Hematopoietic multipotent progenitor cell treated with erythropoietin and hydrocortisone succinate and interleukin-3 and kit ligand, for 15 days (in vitro differentiated cells): ENCODE measurements around the gene VEGFB.
A peak's percentile ranks its signal among the peaks of the same experiment; 100 is the strongest.

ENCODE experiments used
- DNase-seq: peaks from one replicate; pipeline ENCODE4 v3.0.0-alpha.2; 2015; ENCODE audit warnings: low spot score

VEGFB gene

GRCh38 chr11:64247729-64248531 lies 13.5 kb downstream of the VEGFB start:
- no peak for DNase-seq

GRCh38 chr11:64248578-64248977 lies 14.2 kb downstream of the VEGFB start:
- no peak for DNase-seq

DNA sequence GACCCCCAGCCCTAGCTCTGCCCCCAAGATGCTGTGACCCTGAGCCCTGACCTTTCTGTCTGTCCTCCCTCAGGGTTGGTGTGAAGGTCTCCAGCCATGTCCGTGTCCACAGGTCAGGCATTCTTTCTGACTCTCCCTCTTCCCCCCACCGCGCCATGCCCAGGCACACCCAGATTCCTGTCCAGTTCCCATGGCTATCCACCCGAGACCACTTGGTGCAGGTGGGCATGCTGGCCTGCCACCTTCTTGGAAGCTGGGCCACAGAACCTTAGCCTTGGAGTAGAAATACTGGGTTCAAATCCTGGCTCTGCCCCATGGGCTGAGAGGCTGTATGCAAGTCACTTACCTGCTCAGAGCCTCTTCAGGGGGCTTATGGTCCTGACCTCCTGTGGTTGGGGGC lies 14.7 kb downstream of the VEGFB start:
- DNase-seq, result no peak

- DNase-seq, result no peak
Measured at GRCh38 chr11:64249563-64250414, 15.4 kb downstream of the VEGFB start.

GRCh38 chr11:64250415-64251015 lies 16.1 kb downstream of the VEGFB start:
- DNase-seq, result no peak

GRCh38 chr11:64251016-64251752 lies 16.8 kb downstream of the VEGFB start, which contains the start of gene PLCB3:
Gene PLCB3 (plus strand): TSS chr11:64251530. CDS start chr11:64251650, 120 bp downstream.
- DNase-seq, result peak; percentile 66

DNA sequence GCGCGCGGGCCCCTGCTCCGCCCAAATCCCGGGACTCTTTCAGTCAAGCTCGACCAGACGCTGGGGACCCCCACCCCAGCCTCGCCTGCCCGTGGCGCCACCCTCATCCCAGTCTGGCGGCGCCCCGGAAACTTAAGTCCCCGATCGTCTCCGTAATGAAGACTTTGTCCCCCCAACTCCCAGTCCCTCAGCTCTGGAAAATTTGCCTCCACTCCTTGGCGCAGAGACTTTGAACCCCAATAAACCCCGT lies 17.3 kb downstream of the VEGFB start:
- DNase-seq, result no peak

DNA sequence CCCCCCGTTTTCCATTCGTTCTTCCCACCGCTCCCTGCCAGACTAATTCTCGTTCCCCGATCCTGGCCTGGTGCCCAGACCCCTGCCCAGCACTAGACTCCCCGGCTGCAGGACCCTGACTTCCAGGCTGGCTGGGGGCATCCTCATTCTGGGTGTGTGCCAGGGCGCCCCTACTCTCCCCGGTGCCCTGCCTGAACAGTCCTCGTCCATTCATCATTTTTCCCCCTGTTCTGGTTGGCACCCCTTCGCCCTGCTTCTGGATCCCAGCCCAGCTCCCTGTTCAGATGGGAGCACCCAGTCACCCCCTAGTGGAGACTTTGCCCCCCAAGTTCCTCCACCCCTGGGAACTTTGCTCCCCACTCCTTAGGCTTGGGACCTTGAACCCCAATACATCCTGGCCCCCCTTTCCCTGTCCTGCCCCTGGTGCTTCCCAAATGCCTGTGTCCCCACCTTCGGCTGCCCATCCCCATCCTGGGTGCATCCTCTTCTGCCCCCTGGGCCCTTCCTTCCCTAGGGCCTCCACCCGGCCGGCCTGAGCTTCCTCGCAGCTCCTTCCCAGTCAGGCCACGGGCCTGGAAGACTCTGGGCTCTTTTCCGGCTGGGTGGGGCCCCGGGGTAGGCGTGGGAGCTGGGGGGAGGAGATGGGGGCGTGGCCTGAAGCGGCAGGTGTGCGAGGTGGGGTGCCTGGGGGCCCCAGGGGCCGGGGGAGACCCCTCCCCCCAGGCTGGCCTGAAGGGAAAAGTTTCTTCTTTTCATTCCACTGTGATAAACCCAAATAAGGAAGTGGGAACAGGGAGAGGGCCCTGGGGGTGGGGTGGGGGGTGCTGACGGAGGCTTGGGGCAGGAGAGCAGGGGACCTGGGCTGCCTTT lies 17.9 kb downstream of the VEGFB start:
- peak; percentile 63 for DNase-seq

DNA sequence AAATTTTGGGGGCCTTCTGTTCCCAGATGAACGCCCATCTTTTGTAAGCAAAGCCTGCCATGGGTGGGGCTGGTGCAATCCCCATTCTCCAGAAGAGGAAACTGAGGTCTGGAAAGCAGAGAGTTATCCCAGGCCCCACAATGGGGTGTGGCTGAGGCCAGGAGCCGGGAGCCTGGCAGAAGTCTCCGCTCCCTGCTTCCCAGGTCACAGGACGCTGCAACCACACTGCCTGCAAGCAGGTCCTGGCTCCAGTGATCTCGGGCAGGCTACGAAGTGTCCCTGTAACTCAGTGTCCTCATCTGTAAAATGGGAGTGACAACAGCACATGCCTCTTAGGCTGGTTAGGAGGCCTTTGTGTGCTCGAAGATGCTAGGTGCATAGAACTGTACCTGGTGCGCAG lies 18.7 kb downstream of the VEGFB start:
- DNase-seq, result no peak

DNA sequence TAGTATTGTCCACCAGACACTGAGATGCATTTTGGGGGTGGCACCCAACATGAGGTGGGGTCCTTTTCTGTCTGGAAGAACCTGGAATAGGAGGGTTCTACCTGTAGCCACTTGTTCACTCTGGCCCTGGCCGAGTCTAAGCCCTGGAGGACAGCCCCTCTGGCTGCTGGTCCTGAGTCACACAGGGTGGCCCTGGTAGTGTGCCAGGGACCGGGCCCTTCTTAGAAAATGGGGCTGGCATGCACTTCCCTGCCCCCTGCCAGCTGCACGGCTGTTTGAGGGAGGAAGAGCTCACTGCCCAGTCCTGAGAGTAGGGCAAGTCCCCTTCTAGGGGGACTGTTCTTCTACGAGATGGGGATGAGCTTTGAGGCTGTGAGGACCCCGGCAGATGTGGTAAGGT lies 19.1 kb downstream of the VEGFB start:
- DNase-seq, result peak; percentile 71

- no peak for DNase-seq
Measured at GRCh38 chr11:64254326-64254725, 19.9 kb downstream of the VEGFB start.

DNA sequence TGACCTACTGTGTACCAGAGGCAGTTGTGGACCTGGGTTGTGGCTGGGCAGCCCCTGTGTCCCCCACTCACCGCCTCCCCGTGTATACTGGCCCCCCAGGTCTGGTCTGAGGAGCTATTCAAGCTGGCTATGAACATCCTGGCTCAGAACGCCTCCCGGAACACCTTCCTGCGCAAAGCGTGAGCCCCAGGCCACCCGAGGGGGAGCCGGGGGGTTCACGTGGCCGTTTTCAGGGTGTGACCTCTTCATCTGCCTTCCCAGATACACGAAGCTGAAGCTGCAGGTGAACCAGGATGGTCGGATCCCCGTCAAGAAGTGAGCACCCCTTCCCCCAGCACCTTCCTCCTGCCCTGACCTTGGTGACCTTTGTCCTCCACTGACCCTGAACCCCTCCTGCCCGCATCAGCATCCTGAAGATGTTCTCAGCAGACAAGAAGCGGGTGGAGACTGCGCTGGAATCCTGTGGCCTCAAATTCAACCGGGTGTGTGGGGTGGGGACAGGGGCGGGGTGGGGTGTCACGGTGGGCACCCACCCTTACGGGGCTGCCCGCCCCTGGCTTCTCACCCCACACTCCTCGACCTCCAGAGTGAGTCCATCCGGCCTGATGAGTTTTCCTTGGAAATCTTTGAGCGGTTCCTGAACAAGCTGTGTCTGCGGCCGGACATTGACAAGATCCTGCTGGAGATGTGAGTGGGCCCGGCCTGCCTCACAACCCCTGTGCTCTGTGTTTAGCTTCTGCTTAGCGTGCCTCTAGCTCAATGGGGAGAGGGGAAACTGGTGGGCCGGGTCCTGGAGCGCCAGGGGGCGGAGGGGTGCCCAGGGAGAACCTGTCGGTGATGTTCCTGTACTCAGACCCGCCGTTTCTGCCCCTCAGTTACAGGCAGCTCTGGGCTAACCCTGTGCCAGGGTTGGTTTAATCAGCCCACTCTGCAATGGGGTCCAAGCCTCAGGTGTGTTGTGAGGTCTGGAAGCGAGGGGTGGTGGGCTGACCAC lies 21.0 kb downstream of the VEGFB start:
- no peak for DNase-seq

DNA sequence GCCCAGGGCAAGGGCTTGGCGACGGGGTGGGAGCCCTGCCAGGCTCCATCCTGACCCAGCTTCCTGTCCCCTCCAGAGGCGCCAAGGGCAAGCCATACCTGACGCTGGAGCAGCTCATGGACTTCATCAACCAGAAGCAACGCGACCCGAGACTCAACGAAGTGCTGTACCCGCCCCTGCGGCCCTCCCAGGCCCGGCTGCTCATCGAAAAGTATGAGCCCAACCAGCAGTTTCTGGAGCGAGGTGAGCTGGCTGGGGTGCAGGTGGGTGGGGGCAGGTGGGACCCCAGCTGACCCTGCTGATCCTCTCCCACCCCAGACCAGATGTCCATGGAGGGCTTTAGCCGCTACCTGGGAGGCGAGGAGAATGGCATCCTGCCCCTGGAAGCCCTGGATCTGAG lies 21.9 kb downstream of the VEGFB start:
- DNase-seq, result no peak

GRCh38 chr11:64258356-64258755 lies 24.0 kb downstream of the VEGFB start:
- DNase-seq, result no peak

DNA sequence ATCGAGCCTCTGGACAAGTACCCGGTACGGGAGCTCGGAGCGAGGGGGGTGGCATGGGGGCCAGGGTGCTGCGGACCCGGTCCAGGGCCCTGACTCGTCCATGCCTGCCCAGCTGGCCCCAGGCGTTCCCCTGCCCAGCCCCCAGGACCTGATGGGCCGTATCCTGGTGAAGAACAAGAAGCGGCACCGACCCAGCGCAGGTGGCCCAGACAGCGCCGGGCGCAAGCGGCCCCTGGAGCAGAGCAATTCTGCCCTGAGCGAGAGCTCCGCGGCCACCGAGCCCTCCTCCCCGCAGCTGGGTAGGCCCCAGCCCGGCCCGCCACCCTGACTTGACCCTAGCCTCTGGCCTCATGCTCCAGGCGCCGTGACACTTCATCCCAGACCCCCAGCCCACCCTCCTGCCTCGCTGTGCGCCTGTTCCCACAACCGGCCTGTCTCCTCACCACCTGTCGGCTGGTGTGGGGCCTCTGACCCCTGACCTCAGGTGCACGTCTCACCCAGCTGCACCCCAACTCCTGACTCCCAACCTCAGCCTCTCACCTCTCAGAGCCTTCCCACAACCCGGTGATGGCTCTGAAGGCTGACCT lies 24.7 kb downstream of the VEGFB start:
- no peak for DNase-seq

DNA sequence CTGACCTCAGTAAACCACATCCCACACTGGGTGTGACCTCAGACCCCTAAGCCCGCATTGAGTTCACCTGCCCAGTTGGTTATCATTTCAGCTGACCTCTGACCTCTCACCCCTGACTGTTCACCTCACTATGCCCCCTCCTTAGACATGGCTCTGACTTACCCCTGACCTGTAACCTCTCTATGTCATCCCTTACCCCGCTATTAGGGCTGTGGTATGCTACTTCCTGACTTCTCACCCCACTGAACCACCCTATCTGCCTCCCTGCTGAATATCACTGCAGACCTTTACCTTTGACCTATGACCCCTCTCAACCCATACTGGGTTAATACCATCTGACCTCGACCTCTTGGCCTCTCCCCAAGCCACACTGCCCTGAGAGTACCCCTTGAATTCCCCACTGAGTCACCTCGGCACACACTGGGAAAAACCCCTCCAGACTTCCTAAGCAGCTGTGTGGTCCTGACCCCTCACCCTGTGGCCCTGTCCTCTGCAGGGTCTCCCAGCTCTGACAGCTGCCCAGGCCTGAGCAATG lies 25.2 kb downstream of the VEGFB start:
- no peak for DNase-seq

GRCh38 chr11:64260147-64260708 lies 25.8 kb downstream of the VEGFB start:
- no peak for DNase-seq

DNA sequence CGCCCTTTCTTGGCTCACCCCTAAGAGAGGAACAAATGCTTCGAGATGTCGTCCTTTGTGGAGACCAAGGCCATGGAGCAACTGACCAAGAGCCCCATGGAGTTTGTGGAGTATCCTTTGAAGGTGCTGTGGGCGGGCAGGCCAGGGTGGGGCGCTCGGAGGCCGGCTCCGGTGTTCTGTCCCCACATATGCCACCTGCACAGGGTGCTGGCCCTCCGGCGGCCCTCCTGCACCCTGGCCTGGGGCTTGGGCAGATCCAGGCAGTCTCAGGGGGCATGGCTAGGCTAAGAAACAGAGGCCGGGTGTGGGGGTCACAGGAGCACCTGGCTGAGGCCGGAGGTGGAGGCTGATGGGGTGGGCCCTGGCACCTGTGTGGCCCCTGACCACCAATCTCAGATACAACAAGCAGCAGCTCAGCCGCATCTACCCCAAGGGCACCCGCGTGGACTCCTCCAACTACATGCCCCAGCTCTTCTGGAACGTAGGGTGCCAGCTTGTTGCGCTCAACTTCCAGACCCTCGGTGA lies 27.2 kb downstream of the VEGFB start:
- no peak for DNase-seq
